Head of caudate nucleus (tissue), 42 donors: ENCODE measurements around the gene PPP1R9B.

Experiments used
- DNase-seq, 42 donors: peaks; one replicate each; pipeline versions ENCODE4 v3.0.0 to v3.0.0-alpha.2; 2020 to 2021; ENCODE audit warnings: mixed read lengths in 7 of 42
- intact Hi-C: fragments of 100-400 bp; cut with DNase I; formaldehyde crosslinking; loops from one replicate; pipeline ENCODE4 v1.15.0; 2022

The PPP1R9B gene

DNA sequence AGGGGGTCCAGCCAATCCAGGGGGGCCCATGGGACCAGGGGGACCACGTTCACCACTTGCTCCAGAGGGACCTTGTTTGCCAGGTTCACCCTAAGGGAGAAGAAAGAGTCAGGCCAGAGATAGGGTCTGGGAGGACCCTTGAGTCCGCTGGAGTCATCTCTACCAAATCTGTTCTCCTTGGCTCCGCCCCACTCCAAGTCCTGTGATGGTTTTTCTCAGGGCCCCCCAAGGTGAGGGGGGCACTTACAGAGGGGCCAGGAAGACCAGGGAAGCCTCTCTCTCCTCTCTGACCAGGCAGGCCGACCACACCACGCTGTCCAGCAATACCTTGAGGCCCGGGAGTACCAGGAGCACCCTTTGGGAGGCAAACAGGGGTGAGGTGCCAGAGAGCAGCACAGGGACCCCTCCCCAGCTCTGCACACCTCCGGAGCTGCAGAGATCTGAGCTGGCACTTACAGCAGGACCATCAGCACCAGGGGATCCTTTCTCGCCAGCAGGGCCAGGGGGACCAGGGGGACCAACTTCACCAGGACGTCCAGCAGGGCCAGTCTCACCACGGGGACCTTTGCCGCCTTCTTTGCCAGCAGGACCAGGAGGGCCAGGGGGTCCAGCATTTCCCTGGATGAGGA lies 38.6 kb upstream of the PPP1R9B start:
- intact Hi-C loops = no loop called here

DNA sequence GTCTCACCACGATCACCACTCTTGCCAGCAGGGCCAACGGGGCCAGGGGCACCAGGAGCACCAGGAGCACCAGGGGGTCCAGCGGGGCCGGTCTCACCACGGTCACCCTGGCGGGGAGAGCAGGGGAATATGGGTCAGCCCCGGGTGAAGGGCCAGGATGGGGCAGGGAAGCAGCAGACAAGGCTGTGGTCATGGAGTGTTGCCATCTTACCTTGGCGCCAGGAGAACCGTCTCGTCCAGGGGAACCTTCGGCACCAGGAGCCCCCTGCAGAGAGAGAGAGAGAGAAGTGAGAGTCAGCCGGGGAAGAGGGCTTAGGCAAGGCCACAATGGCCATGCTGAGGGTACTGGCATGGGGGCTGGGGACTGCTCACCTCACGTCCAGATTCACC lies 38.0 kb upstream of the PPP1R9B start:
- no peak for DNase-seq
- intact Hi-C loops = no loop called here

More for the DNA sequence above, 38.6 kb upstream of the PPP1R9B start:
- DNase-seq = no peak

DNA sequence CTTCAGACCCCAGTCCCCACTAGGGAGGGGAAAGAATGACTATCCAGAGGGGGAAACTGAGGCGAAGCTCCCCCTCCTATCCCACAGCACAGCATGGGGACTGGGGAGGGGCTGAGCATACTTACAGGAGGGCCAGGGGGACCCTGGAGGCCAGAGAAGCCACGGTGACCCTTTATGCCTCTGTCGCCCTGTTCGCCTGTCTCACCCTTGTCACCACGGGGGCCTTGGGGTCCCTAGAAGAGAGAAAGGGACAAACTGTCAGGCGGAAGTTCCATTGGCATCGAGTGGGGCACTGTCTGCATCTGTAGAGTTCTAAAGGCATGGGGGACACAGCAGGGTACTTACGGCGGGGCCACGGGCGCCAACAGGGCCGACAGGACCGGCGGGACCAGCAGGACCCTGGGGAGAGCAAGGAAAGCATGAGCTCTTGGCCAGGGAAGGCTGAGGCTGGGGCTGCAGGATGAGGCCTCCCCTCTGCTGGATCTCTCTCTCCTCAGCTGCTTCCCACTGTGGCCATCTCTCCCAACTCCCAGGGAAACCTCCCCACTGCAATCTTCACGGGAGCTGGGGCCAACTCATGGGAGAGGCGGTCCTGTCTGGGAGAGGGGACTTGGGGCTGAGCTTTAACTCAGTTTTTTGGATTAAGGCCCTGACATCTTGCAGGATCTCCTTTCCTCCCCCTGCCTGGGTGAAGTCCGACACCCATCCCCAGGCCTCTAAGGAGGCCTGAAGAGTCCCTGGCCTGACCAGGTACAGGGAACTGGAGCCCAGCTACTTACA lies 37.5 kb upstream of the PPP1R9B start:
- no peak for DNase-seq
- intact Hi-C loops = no loop called here

DNA sequence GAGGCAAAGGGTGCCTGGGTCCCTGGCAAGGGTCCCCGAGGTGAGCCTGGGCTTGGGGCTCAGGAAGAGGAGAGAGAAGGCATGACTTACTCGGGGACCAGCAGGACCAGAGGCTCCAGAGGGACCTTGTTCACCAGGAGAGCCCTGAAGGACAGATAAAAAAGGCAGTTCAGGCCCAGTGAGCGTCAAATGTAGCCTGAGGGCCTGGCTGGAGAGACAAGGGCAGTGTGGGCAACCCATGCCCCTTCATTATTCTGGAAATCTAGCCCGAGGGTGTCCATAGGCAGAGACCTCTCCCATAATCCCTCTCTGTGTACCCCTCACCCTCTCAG lies 36.9 kb upstream of the PPP1R9B start:
- DNase-seq = no peak
- intact Hi-C loops = no loop called here

DNA sequence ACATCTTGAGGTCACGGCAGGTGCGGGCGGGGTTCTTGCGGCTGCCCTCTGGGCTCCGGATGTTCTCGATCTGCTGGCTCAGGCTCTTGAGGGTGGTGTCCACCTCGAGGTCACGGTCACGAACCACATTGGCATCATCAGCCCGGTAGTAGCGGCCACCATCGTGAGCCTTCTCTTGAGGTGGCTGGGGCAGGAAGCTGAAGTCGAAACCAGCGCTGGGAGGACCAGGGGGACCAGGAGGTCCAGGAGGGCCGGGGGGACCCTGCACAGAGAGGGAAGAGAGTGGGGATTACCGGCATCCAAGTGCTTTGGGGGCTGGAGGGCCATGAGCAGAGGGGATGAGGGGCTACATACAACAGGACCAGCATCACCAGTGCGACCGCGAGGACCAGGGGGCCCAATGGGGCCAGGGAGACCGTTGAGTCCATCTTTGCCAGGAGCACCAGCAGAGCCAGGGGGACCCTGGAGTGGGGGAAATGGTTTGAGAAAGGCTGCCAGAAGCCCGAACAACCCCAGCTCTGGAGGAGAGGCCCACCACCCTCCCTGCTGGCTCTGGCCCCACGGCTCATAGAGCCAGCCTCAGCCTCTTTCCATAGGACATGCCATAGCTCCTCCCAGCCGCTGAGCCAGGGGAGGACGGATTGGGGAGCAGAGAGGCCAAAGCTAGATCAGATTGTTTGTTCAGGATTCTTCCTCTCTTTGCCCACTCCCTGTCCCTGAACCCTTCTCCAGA lies 36.4 kb upstream of the PPP1R9B start:
- DNase-seq = no peak
- intact Hi-C loops = no loop called here

DNA sequence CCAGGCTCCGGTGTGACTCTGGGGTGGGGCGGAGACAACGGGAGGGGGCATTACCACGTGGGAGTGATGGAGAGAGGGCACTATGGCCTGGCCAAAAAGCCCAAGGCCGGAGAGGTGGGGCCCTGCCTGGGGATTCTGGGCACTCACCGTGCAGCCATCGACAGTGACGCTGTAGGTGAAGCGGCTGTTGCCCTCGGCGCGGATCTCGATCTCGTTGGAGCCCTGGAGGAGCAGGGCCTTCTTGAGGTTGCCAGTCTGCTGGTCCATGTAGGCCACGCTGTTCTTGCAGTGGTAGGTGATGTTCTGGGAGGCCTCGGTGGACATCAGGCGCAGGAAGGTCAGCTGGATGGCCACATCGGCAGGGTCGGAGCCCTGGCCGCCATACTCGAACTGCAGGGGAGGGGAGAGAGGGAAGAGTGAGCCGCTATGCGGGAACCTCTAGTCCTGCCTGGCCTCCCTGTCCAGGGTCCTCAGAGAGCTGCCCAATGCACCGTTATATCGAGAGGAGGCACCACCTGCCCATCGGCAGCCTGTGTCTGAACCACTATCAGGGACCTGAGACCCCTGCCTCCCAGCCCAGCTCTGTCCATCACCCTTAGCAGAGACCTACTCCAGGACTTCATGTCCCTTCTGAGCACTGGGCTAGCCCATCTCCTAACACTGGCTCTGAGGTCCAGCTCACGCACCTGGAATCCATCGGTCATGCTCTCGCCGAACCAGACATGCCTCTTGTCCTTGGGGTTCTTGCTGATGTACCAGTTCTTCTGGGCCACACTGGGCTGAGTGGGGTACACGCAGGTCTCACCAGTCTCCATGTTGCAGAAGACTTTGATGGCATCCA lies 35.4 kb upstream of the PPP1R9B start:
- DNase-seq = no peak
- intact Hi-C loops = no loop called here

DNA sequence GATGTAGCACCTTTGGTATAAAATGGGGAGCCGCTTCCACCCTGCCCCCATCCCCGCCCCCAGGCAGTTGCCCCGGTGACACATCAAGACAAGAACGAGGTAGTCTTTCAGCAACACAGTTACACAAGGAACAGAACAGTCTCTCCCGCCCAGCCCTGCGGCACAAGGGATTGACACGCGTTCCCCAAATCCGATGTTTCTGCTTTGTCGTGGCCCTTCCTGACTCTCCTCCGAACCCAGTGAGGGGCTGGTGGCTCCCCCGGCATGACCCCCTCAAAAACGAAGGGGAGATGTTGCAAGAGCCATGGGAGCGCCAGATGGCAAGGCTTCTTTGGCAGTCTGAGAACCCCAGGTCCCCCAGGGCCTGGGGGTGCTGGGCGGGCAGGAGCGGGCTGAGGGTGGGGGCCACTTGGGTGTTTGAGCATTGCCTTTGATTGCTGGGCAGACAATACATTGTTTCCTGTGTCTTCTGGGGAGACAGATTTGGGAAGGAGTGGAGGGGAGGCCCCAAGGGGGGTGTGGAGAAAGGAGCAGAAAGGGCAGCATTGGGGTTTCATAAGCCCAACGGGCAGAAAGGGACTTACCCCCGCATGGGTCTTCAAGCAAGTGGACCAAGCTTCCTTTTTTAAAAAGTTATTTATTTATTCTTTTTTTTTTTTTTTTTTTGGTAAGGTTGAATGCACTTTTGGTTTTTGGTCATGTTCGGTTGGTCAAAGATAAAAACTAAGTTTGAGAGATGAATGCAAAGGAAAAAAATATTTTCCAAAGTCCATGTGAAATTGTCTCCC lies 34.3 kb upstream of the PPP1R9B start:
- DNase-seq = peak; percentile 55 to 95 (median 83)
- intact Hi-C loops = no loop called here

DNA sequence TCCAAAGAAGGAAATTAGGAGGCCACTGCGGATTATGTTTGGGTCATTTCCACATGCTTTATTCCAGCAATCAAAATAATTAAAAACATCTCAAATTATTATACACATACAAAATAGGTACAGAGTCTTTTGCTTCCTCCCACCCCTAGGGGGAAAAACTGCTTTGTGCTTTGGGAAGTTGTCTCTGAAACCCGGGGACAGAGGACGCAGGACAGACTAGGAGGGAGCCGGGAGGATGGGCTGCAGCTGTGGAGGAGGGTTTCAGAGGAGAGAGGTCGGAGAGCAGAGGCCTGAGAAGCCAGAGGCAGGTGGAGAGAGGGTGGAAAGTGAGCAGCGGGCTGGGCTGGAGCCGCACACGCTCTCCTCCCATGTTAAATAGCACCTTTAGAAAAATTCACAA lies 33.6 kb upstream of the PPP1R9B start:
- DNase-seq = no peak
- intact Hi-C loops = no loop called here

DNA sequence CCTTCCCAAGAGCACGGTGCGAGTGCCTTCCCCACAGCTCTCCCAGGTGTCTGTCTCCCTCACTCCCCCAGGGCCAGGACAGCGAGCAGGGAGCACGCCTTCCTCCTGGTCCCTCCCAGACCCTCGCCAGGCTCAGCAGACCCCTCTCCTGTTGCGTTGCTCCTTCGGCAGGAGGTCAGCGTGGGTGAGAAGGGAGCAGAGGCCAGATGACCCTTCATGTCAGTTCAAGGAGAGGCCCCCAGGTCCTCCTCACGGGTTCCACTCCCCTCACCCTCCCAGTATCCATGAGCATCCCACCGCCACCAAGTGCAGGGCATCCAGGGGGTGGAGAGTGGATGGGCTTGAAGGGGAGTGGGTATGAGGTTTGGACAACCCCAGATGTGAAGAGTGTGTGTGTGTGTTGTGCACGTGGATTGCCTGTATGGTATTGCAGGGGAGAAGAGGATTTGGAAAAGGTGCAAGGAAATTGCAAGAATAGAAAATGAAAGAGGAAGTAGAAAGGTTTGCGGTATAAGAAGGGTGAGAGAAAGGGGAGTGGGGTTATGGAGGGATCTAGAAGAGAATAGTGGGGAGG lies 33.0 kb upstream of the PPP1R9B start:
- intact Hi-C loops = no loop called here
- no peak for DNase-seq

DNA sequence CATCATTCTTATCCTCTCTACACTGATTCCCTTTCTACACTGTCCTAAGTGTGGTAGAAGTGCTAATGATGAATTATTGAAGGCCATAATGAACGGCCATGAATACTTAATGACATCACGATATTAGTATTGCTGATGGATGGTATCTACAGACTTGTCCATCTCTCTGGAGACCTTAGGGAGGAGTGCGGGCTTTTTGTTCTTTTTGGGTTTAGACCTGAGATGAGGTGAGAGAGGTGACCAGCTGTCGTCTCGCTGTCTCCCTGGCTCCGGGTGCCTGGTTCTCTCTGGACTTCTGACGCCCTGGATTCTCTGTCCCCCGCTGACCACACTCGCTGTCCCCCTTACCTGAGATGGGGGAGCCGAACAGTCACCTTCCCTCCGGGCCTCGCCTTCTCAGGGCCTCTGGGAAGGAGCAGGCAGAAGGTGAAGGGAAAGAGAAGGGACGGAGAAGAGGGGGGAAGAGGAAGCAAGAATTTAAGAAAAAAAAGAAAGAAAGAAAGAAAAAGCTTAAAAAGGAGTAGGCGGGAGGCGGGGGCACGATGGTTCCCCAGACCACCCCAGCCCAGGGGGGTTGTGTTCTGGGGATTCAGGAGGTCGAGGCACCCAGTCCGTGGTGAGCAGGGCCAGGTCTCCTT lies 32.4 kb upstream of the PPP1R9B start:
- intact Hi-C loops = no loop called here
- no peak for DNase-seq

DNA sequence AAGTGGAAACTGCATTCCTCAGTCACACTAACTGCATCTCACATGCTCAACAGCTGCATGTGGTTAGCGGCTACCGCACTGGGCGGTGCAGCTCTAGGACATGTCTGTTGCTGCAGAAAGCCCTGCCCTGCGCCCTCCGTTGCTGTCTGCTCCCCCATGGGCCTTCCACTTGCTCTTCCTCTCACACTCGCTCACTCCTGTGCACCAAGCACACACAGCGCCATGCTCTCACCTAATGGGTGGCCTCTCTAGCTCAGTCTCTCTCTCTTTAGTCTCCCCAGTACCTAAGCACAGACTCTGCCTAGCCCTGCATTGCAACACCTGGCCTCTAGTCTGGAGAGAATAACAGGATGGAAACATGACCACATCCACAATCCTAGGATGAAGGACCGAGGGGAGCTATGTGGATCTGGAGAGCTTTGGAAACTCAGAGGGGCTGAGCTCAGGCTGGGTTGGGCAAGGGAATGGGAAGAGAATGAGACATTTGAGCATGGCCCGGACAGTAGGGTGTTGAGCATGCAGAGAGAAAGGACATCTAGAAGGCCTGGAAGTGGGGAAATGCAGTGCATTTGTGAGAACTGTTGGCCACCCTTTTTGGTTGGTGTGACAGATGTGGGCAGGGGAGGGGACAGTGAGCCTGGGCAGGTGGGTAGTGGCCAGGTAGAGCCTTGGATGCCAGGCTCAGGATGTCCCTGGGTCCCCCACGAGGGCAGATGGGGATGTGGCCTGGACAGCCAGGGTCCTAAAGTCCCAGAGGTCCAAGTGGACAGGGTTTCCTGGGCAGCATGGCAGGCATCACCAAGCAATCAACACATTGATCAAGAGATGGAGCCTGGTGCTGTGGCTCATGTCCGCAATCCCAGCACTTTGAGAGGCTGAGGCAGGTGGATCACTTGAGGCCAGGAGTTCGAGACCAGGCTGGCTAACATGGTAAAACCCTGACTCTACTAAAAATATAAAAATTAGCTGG lies 31.4 kb upstream of the PPP1R9B start:
- DNase-seq = peak in 1 of 42 donors; percentile 29
- intact Hi-C loops = no loop called here

DNA sequence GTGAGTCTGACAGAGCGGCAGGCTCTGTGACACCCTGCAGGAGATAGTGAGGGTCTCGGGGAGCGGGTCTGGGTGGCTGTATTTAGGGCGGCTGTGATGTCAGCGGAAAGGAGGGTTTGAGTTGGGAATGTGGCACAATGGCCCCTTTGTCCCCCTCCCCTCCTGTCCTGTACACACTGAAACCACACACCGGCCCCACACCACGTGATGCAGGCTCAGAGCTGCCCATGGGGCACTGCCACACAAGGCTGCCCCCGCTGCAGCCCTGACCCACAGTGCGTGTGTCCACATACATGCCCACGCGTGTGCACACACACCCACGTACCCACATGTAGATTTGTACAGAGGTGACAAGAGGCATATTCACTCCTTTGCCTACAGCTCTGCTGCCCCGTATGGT lies 30.7 kb upstream of the PPP1R9B start:
- intact Hi-C loops = no loop called here
- peak; percentile 55 to 91 (median 77) for DNase-seq

DNA sequence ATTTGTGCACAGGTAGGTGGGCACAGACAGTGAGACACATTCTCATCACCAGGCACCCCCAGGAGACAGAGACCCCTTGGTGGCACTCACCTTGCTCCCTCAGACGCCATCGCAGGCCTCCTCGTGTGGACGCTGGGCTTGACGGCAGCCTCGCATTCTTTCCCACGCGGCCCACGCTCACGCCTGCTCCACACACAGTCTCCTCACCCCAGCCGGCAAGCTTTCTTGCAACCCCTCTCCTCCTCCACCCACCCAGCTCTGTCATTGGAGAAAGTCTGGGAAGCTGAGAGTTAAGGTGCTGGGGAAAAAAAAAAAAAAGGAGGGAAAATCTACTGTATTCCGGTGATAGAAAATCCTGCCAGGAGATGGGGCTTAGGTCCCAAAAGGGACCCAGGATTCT lies 30.1 kb upstream of the PPP1R9B start:
- peak in 30 of 42 donors; percentile 22 to 72 (median 48) for DNase-seq
- intact Hi-C loops = no loop called here

DNA sequence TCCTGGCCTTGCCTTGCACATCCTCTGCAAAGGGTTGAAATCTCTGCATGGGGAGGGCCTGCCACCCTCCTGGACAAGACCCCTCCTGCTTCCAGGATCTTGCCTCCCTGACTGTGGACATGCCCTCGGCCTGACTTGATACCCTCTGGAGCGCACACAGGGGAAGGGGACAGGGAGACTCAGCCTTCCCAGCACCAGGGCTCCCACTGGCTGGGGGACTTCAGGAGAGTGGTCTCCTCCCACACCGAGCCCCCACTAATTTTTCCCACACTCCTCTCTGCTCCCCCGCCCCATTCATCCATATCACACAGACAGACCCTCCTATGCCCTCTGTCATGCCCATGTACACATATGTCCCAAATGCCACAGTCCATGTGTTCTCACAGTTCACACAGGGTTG lies 29.6 kb upstream of the PPP1R9B start:
- no peak for DNase-seq
- intact Hi-C loops = no loop called here

DNA sequence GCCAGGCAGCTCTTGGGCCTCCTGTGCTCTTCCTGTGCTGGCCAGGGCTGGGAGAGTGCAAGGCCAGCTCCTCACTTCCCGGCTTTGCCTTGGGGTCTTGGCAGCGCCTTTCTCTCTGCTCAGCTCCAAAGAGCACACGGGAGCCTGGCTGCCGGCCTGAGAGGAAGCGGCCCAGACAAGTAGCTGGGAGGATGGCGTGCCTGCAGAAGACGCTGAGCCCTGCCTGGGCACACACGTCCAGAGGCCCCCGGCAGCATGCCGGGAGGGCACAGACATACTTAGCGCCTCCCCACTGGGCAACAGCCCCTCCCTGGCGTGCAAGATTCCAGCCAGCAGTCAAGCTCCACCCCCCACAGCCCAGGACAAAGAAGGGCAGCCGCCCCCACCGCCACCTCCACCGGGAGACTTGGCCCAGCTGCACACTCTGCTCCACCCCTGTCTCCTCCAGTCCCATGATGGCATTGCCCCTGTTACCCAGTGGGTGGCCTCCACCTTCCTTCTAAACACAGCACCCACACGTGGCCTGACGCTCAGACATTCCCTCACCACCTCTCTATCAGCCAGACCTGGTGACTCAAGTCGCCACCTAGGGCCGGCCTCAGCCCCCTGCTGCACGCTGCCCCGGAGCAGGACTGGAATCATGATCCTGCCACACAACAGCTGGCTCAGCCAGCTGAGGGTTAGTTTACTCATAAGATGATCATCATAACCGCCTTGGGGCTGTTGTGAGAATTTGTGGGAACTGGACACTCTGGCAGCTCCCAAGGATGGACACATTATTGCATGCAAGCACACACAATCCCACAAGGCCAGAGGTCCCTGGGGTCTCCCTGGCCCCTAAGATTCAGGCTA lies 27.7 kb upstream of the PPP1R9B start:
- DNase-seq = peak in 41 of 42 donors; percentile 24 to 81 (median 58)

DNA sequence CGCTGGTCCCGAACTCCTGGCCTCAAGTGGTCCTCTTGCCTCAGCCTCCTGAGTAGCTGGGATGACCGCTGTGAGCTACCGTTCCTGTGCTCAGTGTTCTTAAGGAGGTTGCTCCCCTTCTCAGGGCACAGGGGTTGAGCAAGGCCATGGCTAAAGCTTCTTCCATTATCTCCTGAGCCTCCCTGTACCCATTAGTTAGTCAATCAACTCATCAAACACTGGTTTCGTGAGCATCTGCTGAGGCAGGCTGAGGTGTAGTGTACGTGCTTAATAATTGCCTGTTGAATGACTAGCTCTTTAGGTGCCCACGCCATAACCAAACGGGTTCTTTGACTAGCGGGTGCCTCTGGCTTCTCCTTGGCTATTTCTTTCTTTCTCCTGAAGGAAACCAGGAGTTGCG lies 27.0 kb upstream of the PPP1R9B start:
- intact Hi-C loops = no loop called here
- no peak for DNase-seq

More for the DNA sequence above, 27.7 kb upstream of the PPP1R9B start:
- intact Hi-C loops = no loop called here
